SK-N-MC (cell line): ENCODE results near the gene SENP3.

Experiments
- DNase-seq: peaks from one replicate; pipeline ENCODE4 v3.0.0-alpha.2; 2011; ENCODE audit warnings: low read depth, low spot score
- H3K27ac ChIP-seq: fragments of 200-600 bp; sonication (generic); 2 replicates; pipeline ENCODE4 v1.5.1; 2016; ENCODE audit warnings: mixed run types
- H3K36me3 ChIP-seq: fragments of 200-600 bp; sonication (generic); 2 replicates; pipeline ENCODE4 v1.6.1; 2017; ENCODE audit warnings: antibody characterized with exemption, low read length, mixed read lengths; ENCODE audit not compliant: insufficient read depth
- H3K4me3 ChIP-seq: fragments of 200-600 bp; sonication (generic); 2 replicates; pipeline ENCODE4 v1.5.1; 2016
- H3K9ac ChIP-seq: fragments of 200-600 bp; sonication (generic); 2 replicates; pipeline ENCODE4 v1.8.0; 2017; ENCODE audit warnings: mixed run types, mixed read lengths; ENCODE audit not compliant: insufficient read length
- H3K9me3 ChIP-seq: fragments of 200-600 bp; sonication (generic); 2 replicates; pipeline ENCODE4 v1.6.1; 2017; ENCODE audit warnings: low read depth, mild to moderate bottlenecking, antibody characterized with exemption, low read length, moderate library complexity, mixed read lengths
- EZH2 ChIP-seq: fragments of 200-600 bp; sonication (generic); IDR thresholded peaks from one replicate; pipeline ENCODE4 v1.6.1; 2017; ENCODE audit warnings: antibody characterized with exemption
- FOXP2 ChIP-seq: optimal IDR thresholded peaks from 2 replicates; pipeline ENCODE3; 2011; ENCODE audit warnings: mild to moderate bottlenecking, moderate library complexity; ENCODE audit not compliant: insufficient read depth; ENCODE audit errors: extremely low read length, control extremely low read depth
- POLR2AphosphoS5 ChIP-seq: IDR thresholded peaks from 2 replicates; pipeline ENCODE4 v1.6.1; 2012; ENCODE audit warnings: mild to moderate bottlenecking, low read depth, low read length, borderline replicate concordance

SENP3 gene

GRCh38 chr17:7559320-7560171 lies 2.2 kb upstream of the SENP3 start:
- no peak for DNase-seq
- peaks cover 12% of the 10 kb centered on the region for H3K36me3 ChIP-seq
- no peak for TF ChIP-seq EZH2
- H3K9me3 ChIP-seq: no peaks in the 10 kb centered on the region
- H3K4me3 ChIP-seq: no peak overlapping the region
- H3K27ac ChIP-seq: 0 out of 2 replicates have a peak overlapping the region, but pooled peaks have one; percentile 31
- peak overlapping the region; percentile 0 for H3K9ac ChIP-seq

- Histone ChIP-seq H3K9me3 (no peaks in the 10 kb centered on the region), H3K36me3 (peaks cover 21% of the 10 kb centered on the region), H3K27ac (peak overlapping the region; percentile 63), H3K9ac (peak overlapping the region; percentile 58), H3K4me3 (peak overlapping the region; percentile 98)
- no peak for DNase-seq
- TF ChIP-seq EZH2: no peak
- TF ChIP-seq POLR2AphosphoS5: no peak
- no peak for TF ChIP-seq FOXP2
These were observed 1.3 kb upstream of the SENP3 start for GRCh38 chr17:7560172-7561027.

- Histone ChIP-seq H3K36me3 (peaks cover 27% of the 10 kb centered on the region), H3K27ac (peak overlapping the region; percentile 91), H3K9me3 (no peaks in the 10 kb centered on the region), H3K9ac (peak overlapping the region; percentile 95), H3K4me3 (peak overlapping the region; percentile 98)
- TF ChIP-seq EZH2: no peak
- TF ChIP-seq POLR2AphosphoS5: no peak
- no peak for TF ChIP-seq FOXP2
- no peak for DNase-seq
These were observed 617 bp upstream of the SENP3 start for GRCh38 chr17:7561028-7561575.

GRCh38 chr17:7562208-7562605 lies 488 bp downstream of the SENP3 start:
- DNase-seq: no peak
- Histone ChIP-seq H3K36me3 (peaks cover 38% of the 10 kb centered on the region), H3K4me3 (peak overlapping the region; percentile 98), H3K9ac (peak overlapping the region; percentile 95), H3K27ac (peak overlapping the region; percentile 60; the same call in 1 of the 2 replicates), H3K9me3 (no peaks in the 10 kb centered on the region)
- no peak for TF ChIP-seq POLR2AphosphoS5
- TF ChIP-seq FOXP2: no peak
- TF ChIP-seq EZH2: no peak

- Histone ChIP-seq H3K27ac (no peak overlapping the region), H3K9ac (peak overlapping the region; percentile 95), H3K4me3 (peak overlapping the region; percentile 98), H3K9me3 (no peaks in the 10 kb centered on the region), H3K36me3 (peaks cover 43% of the 10 kb centered on the region)
- no peak for TF ChIP-seq POLR2AphosphoS5
- TF ChIP-seq EZH2: no peak
- TF ChIP-seq FOXP2: no peak
- no peak for DNase-seq
These were observed 1.6 kb downstream of the SENP3 start for GRCh38 chr17:7563115-7563869.

- H3K9me3 ChIP-seq: no peaks in the 10 kb centered on the region
- no peak for DNase-seq
- TF ChIP-seq FOXP2: no peak
- TF ChIP-seq EZH2: no peak
- no peak for TF ChIP-seq POLR2AphosphoS5
- no peak overlapping the region for H3K9ac ChIP-seq
- H3K4me3 ChIP-seq: no peak overlapping the region
- H3K36me3 ChIP-seq: peaks cover 74% of the 10 kb centered on the region
- H3K27ac ChIP-seq: peak overlapping the region; percentile 36; the same call in 1 of the 2 replicates
These were observed 7.9 kb downstream of the SENP3 start for GRCh38 chr17:7569571-7569970.

GRCh38 chr17:7570351-7570750 lies 8.6 kb downstream of the SENP3 start:
- TF ChIP-seq FOXP2: no peak
- no peak for TF ChIP-seq POLR2AphosphoS5
- TF ChIP-seq EZH2: no peak
- Histone ChIP-seq H3K36me3 (peaks cover 74% of the 10 kb centered on the region), H3K9me3 (no peaks in the 10 kb centered on the region), H3K9ac (no peak overlapping the region), H3K27ac (no peak overlapping the region), H3K4me3 (no peak overlapping the region)
- DNase-seq: no peak

GRCh38 chr17:7572338-7572587 lies 10.5 kb downstream of the SENP3 start:
- TF ChIP-seq POLR2AphosphoS5: no peak
- no peak for TF ChIP-seq EZH2
- TF ChIP-seq FOXP2: no peak
- no peaks in the 10 kb centered on the region for H3K9me3 ChIP-seq
- peak overlapping the region; percentile 92 for H3K9ac ChIP-seq
- DNase-seq: no peak
- peaks cover 75% of the 10 kb centered on the region for H3K36me3 ChIP-seq
- peak overlapping the region; percentile 93 for H3K4me3 ChIP-seq
- H3K27ac ChIP-seq: peak overlapping the region; percentile 91
